NCI-H526 (cell line): ENCODE results near the gene FCSK.
A peak's percentile ranks its signal among the peaks of the same experiment; 100 is the strongest.
"Not testable (repeated sequence)": the region's sequence is repeated elsewhere in the genome, so short reads cannot be mapped to it uniquely, and the experiment has no call there.

Experiments used
- DNase-seq, 2 experiments: peaks; one replicate each; lab custom pipeline; 2025; lab: John Stamatoyannopoulos, UW

FCSK gene

DNA sequence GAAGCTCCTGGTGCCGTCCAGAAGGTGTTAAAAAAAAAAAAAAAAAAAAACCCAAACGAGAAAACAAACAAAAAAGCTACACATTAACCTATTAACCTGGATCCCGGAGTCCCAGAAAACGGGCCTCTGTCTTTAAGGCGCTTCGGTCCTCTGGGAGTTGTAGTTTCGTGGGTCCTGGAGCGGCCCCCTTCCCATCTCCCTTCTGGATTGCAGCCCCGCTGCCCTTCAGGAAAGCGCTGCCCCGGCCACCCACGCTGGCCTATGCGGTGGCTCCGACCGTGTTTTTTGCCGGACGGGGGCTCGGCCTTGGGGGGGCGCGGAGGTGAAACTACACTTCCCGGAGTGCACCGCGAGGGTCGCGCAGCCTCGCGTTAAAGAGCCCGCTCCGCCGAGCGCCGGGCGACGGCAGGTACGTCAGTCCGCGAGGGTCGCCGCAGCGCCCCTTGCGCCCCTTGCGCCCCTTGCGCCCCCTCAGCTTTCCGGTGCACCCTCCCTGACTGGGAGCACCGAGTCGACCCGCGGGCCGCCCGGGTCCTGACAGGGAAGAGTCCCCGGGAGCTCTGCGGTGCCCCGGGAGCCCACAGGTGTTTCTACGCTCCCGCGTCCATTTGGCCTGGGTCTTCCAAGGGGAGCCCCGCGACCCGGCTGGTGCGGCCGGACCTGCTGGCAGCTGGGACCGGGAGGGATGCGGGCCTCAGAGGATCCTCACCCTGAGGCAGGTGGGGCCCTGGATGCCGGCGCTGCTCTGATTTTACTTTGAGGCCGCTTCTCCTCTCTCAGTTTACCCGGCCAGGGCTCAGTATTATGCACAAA lies at the start of gene FCSK:
FCSK (plus strand) TSS at position 374 of the 813 bp plus-strand sequence. CDS start 8,596 bp downstream, outside the sequence.
- peak; percentile 48 to 87 for DNase-seq

DNA sequence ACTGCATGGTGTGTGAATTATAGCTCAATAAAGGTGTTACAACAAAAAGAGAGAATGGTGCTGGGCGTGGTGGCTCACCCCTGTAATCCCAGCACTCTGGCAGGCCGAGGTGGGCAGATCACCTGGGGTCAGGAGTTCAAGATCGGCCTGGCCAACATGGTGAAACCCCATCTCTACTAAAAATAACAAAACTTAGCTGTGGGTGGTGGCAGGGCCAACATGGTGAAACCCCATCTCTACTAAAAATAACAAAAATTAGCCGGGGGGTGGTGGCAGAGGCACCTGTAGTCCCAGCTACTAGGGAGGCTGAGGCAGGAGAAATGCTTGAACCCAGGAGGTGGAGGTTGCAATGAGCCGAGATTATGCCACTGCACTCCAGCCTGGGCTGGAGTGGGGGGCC lies 48.3 kb upstream of the FCSK start:
- not testable (repeated sequence) for DNase-seq

DNA sequence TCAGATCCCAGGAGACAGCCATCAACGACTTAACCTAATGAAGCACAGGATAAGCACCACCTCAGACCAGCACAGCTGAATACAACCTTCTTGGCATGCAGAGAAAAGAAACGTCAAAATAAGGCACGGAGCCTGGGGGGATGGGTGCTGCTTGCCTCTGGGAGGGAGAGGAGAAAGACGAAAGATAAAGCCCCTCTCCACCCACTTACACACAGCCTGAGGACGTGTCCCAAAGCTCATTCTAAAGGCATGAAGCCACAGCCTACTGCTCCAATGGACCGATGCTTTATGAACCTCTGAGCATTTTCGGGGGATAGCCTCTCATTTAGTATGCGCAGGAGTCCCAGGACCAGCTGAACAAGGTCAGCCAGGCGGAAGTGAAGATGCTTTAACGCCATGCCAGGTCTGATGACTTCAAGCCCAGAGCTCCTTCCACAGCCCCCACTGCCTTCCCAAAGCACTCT lies 46.6 kb upstream of the FCSK start:
- DNase-seq: no peak

DNA sequence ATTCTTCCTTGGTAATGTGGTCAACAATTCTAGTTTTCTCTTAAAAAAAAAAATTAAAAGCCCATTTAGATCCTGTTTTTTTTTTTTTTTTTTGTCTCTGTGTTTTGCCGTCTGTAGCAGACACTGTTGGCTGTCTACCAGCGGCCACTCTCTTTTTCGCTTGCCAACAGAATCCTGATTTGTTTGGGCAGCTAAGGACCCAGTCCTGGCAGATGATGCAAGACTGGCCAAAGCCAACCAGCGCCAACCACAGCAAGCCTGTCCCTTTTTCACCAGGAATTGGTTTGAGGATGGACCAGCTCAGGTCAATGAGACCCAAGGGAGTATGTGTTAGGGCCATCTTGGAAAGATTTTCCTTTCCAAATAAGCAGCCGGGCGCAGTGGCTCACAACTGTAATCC lies 43.7 kb upstream of the FCSK start:
- no peak for DNase-seq

DNA sequence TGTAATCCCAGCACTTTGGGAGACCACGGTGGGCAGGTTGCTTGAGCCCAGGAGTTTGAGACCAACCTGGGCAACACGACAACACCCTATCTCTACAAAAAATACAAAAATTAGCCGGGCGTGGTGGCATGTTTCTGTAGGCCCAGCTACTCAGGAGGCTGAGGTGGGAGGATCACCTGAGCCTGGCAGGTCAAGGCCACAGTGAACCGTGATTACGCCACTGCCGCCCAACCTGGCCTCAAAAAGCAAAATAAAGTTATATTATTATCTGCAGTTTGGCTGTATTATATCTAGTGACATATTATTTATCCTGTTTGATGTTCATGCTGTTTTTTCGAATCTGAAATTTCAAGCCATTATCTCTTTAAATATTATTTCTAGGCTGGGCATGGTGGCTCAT lies 42.0 kb upstream of the FCSK start:
- DNase-seq: no peak

DNA sequence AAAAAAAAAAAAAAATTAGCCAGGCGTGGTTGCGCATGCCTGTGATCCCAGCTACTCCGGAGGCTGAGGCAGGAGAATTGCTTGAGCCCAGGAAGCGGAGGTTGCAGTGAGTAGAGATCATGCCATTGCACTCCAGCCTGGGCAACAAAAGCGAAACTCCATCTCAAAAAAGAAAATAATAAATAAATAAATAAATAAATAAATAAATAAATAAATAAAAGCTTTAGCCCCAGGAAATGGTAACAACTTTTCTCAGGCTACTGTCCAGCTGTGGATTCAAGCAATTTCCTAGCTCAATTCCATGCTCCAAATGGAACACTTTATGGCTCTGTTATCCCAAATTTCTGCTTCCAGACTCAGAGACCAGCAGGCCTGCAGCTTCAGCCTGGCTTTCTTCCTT lies 40.8 kb upstream of the FCSK start:
- DNase-seq: not testable (repeated sequence)

DNA sequence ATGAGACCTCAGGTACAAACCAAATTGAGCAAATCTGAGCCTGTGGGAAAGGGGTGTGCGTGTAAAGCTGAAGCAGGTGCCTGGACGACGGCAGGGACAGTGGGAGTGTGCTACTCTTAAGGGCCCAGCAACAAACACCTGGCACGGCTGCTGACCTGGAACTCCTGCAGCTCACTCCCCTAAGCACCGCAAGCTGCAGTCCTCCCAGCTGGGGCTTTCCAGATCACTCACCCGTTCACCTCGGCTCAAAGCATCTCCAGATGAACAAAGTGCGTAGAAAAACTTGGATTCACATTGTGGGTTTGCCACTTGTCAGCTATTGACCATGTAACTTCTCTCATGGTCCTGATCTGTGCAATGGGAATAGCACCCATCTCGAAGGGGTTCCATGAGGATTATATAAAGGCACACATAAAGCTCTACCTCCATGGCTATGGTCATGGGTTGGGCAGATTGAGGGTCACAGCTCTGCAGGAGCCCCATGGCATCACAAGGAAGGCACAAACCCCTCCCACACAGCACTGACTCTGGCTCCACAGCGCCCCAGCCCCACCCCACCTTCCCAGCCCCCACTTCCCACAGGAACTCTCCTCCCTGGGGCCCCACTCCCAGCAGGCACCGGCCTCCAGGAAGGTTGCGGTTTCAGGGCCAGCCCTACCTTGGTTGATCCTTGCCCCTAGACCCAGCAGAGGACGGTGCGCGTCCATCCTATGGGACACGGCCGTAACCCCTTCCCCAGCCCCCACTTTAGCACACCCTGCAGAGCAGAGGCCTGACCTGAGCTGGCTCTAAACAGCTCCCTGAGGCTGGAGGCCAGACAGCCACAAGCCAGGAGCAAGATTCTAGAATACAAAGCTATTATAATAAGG lies 37.4 kb upstream of the FCSK start:
- no peak for DNase-seq

DNA sequence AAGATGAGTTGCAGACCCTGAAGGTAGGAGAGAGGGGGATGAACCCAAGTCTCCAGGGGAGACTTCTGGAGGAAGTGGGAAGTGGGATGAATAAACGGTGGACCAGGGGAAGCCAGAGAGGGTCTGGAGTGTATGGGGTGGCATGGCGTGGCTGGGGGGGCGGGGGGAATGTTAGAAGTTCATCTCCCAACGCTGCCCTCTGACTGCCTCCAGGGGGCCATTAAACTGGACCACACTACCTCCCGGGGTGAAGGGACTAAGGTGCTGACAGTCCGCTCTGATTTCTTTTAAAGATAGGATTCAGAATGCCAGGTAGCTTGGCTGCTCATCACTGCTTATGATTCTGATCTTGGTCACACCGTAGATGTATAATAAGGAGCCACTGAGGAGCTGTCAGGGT lies 36.7 kb upstream of the FCSK start:
- DNase-seq: no peak

DNA sequence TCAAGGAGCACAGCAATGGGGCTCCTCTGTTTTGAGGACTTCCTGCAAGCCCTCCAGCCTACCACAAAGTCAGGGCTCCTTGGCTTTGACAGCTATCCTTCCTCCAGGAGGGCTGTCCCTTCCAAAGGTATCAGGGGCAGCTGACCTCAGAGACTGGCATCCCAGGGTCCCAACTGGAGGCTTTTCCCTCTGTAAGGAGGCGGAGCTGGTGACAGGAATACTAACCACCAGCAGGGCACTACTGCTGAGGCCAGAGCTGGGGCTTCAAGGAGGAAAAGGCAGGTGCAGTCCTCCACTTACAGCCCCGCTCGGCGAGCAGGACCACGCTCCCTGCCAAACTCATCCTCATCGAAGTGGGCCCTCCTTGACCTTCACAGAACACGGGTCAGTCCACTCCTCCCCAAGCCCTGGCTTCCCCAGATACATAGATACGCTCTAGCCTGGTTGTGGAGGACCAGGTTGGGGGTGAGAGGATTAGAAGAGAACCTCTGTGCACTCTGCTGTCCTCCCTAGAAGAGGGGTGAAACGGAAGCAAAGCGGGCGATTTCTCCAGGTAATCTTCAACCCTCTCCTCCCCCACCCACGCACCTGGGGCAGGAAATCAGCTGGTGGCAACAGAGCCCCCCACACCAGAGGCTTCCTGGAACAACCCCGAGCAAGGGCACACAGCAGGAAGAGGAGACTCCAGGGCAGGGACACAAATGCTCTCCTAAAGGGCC lies 36.0 kb upstream of the FCSK start:
- DNase-seq: no peak

DNA sequence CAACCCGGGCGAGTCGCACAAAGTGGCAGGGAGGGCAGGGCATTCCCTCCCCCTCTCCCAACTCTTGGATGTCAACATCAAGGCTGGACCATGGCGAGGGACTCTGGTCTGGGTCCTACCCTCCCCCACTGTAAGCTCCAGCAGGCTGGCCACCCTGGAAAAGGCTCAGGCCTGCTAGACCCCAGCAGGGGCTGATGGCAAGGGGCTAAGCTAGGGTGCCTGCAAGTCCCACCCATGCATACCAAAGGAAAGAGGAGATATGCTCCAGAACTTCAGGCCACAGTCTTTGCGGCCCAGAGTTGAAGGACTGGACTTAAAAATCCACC lies 35.4 kb upstream of the FCSK start:
- DNase-seq: no peak

DNA sequence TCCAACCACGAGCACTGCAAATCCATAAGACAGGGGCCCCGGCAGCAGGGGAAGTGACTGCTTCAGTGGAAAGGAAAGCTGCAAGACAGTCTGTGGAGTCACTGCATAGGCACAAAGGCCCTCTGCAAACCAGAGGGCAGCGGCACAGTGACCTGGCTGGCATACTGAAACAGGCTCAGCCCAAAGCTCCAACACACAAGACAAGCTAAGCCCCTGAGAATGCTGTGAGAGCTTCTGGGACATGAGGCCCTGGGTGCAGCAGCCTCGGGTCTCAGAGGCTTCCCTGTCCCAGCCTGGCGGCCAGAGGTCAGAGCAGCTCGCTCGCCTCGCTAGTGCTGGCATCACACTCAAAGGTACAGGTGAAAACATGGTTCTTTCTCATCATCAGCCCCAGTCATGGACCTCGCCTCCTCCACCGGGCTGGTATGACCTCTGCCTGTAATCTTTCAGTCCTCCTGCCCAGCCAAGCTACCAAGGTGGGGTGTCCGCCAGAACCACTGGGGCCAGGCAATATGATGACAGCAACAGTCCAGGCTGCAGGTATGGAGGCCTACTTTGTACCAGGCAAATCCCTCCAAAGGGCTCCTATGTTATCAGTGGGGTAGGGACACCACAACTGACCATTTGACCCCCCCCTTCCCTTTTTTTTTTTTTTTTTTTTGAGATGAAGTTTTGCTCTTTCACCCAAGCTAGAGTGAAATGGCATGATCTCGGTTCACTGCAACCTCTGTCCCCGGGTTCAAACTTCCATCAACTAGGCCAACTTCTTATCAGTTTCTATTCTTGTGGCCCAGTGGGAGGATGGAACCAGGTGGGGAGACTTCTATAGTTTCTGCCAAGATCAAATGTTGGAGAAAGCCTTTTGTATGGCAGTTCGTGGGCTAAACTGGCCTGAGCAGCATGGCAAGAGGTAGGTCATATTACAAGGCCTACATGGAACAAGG lies 34.7 kb upstream of the FCSK start:
- no peak for DNase-seq

DNA sequence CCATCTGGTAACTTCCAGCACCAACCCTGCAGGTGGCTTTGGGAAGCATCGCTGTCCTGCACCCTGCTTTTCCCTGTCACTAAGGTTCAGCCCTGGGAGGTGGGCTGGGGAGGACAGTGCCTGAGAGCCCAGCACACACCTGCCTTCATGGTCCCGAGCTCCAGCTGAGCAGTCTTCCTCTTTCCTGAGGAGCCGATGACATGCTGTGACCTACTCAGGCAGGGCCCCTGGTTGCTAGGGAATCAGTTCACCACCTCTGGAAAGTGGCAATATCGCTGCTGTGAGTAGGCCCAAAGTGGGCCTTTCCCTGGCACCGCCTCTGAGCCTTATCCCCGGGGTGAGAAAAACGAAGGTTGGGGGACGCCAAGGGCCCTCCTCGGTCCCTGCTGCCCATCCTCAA lies 33.4 kb upstream of the FCSK start:
- DNase-seq: no peak

DNA sequence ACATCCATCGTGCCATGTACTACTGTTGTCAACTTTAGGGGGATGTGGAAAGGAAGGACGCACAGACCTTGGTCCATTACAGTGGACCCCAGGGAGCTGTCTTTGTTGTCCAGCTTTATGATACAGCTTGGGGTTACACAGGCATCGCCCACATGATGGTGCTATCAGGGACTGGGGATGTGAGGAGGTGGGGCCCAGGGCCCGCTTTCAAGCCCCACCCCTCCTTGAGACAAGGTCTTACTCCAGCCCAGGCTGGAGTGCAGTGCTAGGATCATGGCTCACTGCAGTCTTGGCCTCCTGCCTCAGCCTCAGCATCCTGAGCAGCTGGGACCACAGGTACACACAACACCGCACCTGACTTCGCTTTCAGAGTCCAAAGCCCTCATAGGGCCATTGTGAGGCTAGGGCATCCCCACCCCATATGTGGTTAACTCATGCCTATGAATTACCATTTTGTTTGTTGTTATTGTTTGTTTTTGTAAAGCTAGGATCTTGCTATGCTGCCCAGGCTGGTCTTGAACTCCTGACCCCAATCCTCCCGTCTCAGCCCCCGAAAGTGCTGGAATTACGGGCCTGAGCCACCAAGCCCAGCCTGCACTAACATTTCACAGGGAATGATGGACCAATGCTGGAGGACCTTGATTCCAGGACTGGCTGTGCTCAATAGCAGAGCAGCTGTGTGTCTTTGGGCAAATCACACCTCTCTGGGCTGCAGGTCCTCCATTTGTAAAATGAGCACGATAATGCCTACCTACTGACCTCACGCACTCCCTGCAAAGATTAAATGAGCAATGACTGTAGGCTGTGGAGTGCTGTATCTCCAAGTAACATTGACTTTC lies 32.7 kb upstream of the FCSK start:
- no peak for DNase-seq

DNA sequence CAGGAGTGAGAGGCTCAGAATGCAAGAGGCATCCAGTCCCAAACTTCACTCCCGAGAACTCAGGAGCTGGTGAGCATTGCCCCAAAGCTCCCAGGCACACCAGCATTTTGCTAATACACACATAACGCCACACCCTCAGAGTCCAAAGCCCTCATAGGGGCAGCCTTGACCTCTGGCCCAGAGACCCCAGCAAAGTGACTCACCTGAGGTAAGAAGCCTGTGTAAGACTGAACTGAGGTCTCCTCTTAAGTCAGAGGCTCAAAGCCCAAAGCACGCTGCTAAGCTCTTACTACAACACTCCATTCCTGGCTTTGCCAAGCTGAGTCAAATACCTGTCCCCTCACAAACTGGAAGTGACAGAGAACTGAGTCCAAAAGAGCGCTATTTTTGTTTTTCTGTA lies 31.9 kb upstream of the FCSK start:
- DNase-seq: no peak

DNA sequence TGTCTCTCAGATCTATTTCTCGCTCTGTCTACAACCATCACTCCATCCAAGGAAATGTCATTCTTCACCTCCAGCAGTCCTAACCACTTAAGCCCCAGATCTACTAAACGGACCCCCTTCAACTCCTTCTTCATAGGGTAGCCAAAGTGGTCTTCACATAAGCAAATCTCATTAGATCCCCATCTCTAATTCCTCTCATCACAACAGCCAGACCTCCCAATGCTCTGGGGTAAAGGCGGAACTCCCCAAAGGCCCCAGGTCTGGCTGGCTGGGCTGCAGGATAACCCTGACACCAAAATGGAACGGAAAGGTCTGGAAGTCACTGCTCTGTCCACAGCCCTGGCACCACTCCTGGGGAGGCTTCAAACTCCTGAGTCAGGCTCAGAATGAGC lies 26.6 kb upstream of the FCSK start:
- no peak for DNase-seq

DNA sequence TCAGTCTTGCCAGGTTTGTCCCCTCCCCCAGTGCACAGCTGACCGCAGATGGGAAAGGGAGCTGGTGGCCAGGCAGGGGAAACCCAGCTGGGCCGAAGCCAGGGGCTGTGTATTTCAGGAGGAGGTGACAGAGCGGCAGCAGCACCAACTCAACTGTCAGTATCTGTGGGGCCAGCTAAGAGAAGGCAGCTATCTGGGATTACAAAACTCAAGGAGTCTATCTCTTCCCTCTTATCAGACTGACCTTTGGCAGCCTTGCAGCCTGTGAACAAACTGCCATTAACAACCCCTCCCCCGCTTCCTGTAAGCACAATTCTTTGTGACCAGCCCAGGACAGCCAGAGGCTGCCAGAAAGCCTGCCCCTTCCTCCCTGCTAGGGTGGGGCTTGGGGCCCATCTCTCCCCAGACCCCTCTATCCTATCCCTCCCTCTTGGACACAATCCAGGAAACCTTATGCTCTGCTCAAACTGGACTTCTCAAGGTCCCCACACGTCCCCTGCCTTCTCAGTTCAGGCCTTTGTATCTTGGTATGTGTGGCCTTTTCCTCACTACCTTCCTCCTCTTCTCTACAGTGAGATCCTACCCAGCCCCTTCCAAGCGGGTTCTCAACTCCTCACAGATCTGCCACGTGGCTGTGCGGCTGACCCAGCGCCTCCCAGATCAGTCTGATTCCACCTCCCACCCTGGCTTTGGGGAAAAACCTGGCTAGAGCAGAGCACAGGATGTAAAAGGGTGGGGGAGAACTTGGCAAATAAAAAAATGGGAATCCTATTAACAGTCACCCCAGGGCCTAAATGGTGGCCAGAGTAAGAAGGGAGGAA lies 26.0 kb upstream of the FCSK start:
- peak; percentile 20 to 45 for DNase-seq

DNA sequence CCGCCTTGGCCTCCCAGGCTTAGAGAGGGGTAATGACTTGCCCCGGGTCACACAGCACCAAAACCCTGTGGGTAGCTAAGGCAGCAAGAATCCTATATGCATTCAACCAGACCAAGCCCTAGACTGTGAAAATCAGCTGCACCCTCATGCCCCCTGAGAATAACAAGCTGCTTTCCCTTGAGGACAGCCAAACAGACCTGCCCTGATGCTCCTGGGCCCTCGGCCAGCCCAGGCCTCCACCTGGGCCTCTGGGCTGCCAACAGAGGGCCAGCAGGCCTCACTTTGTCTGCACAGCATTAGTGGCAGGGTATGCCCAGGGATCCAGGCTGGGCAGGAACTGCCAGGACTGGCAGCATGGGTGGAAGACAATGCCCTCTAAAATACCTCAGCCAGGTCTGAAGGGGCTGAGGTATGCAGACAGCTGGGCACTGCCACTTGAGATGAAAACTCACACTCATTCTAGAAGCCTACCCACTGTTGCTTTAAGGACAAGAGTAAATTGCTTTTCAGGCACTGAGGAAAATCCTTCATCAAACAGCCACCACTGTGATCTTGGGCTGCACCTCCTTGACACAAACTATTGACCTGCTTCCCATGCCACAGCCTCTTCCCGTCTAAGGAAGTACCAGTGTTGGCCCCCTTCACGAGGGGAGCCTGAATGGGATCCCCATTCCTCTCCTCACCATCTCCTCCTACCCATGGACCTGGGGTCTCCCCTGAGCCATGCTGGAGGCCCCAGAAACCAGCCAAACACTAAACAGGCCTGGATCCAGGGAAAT lies 24.3 kb upstream of the FCSK start:
- no peak for DNase-seq

DNA sequence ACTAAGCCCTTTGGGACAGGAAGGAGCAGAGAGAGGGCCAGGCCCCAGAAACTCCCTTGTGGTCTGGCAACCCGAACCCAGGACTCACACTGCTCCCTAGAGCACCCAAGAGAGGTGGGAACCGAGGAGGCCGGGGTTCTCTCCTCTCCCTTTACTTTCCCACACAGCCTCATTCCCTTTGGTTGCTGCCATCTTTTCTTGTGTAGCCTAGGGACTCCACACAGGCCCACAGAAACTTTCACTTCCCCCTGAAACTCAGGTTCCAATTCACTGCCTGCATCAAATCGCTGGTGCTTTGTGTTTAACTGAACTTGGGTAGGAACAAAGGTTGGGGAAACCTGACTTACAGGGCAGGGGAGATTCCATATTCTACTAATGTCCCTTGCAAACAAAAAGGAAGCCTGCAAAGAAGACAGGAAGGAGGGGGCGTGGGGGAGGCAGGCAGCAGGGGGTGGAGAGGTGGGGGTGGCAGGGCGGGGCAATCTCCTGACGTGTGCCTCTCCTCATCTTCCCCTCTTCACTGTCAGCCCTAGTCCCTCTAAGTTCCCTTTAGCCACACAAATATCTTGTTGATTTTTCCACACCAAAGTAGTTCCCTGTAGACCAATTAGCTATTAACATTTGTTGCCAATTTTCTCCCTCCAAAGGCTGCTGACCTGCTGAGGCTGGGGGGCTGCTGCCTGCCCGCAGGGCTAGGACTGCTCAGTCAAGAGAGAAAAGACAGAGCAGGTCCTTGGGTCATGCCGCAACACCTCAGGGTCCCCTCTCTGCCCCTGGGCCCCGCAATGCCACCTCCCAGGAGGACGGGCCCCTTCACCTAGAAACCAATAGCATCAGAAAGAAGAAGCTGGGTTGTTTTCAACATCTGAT lies 23.5 kb upstream of the FCSK start:
- DNase-seq: no peak
